HG03280 (cell line): ENCODE measurements around the gene ELMO2.

Experiments used
- ATAC-seq: cut with Tn5 transposase; IDR thresholded peaks from one replicate; pipeline ENCODE4 v1.9.1; 2021; ENCODE audit warnings: mild to moderate bottlenecking, moderate library complexity; ENCODE audit not compliant: unreplicated experiment

Gene ELMO2, protein sequence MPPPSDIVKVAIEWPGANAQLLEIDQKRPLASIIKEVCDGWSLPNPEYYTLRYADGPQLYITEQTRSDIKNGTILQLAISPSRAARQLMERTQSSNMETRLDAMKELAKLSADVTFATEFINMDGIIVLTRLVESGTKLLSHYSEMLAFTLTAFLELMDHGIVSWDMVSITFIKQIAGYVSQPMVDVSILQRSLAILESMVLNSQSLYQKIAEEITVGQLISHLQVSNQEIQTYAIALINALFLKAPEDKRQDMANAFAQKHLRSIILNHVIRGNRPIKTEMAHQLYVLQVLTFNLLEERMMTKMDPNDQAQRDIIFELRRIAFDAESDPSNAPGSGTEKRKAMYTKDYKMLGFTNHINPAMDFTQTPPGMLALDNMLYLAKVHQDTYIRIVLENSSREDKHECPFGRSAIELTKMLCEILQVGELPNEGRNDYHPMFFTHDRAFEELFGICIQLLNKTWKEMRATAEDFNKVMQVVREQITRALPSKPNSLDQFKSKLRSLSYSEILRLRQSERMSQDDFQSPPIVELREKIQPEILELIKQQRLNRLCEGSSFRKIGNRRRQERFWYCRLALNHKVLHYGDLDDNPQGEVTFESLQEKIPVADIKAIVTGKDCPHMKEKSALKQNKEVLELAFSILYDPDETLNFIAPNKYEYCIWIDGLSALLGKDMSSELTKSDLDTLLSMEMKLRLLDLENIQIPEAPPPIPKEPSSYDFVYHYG

DNA sequence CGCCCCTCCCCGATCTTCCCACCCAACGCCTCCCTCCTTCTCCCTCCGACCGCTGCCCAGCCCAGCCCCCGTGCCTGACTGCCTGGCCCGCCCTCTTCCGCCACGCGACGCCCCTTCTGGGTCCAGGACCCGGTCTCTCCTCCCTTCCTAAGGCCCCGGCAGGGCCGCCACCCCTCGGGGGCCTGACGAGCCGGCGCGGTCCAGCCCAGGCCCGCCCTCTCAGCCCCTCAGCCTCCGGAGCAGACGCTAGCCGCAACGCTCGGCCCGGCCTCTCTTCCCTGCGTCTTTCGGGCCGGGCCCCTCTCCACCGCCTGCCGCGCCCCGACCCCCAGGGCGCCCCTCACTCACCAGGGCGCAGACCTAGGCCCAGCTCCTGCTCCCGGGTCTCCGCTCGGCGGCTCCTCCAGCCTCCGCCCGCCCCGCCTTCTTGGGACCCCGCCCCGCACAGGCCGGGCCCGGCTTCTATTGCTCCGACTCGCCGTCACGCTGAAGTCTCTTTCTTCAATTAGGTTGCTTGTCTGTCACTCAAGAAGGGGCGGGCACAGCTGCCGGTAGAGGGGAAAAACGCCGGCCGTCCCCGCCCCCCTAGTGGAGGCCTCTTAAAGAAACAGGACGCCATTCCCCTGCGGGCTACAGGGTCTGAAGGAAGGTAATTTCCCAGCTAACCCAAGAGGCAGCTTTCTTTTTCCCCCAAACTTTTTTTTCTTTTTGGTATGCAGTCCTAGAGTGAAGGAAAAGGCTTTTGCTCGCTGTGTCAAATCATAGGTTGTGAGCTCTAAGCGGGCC is at the start of gene ELMO2:
Gene ELMO2 (minus strand): TSS at position 416 of the 786 bp plus-strand sequence. CDS start 12,133 bp downstream, outside the sequence.
- ATAC-seq, result peak; percentile 92

DNA sequence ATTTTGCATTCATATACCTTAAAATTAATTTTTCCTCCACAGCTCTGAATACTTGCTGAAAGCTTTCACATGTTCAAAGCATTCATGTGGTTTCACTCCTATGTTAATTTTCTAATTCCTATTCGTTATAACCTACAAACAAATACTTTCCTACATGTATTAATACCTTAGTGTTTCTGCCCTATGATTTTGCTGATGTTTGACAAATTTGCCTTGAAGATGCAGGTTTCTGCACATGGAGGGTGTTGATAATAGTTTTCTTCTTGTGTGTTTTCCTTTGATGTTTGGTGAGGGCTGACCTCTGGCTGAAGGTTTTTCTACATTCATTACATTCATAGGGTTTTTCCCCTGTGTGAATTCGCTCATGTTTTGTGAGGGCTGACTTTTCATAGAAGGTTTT is 49.3 kb upstream of the ELMO2 start:
- no peak for ATAC-seq

DNA sequence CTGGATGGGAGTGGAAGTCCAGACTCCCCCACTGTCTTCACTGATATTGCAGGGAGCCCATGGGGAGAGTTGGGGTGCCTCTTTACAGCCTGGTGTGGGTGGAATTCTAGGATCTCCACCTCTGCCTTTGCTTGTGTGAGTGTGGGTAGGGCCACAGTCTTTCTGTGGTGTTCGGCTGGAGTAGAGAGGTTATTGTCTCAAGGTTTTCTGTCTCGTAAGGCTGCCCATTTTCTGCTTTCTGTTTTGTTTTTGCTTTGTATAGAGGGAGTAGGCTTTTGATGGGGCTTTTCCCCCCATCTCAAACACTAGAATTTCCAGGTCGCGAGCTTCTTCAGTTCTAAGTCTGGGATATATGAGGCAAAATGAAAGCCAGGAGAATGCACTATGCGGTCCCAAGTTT is 40.4 kb upstream of the ELMO2 start:
- no peak for ATAC-seq

DNA sequence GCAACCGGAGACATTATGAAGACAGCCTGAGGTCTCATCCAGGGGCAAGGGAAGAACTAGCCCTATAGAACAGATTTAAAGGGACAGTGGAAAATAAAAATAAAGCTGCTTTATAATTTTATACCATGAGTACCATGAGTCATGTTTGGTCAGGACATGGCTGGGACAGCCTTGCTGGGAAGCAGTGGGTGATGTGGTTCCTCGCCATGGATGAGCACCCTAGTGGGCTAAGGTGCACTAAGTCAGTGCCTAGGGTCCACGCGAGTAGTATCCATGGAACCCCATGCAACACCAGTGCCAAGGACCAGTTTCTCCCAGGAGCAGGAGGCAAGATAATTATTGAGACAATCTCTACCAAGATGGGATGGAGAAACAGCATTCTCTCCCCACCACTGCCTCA is 33.4 kb upstream of the ELMO2 start:
- ATAC-seq, result no peak

DNA sequence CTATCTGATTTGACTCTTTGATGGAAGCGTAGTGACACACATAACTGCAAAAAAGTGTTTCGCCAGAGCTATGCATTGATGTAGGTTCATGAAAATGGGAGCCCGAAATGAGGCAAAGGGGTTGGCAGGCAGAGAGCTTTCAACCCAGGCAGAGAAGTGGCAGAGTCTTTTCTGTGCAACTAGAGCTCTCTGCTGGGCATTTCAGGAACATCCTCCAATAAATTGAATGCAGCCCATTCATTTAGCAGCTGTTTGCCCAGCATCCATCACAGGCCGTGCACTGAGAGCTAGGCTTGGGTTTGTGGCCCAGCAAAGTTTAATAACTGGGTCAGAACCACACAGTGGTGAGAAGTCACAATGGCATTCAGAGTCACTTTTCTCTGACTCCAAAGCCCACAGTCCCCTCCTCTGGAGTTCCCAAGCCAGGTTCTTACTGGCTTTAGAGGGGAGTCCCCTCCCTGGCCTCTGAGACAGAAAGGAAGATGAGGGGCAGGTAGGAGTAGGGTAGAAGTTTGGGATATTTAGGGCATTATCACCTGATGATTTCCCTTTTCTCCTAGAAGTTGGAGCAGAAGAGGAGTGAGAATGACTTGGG is 31.8 kb upstream of the ELMO2 start:
- ATAC-seq, result no peak

DNA sequence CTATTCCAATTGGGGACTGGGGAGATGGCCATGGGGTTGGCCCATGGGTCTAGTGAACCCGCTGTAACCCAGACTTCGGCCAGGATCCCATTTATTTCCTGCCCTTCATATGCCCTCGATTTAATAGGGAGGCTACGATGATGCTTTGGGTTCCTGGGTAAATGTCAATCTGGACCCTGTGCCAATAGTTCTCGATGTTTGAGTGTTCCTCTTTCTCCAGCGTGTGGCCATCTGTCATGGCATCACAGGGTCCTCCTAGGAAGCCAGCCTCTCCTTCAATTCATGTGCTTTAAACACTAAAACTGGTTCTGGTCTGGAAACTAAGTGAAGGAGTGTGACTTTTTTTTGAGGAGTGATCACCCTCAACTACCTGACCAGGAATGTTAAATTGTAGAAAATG is 28.7 kb upstream of the ELMO2 start:
- ATAC-seq, result no peak

DNA sequence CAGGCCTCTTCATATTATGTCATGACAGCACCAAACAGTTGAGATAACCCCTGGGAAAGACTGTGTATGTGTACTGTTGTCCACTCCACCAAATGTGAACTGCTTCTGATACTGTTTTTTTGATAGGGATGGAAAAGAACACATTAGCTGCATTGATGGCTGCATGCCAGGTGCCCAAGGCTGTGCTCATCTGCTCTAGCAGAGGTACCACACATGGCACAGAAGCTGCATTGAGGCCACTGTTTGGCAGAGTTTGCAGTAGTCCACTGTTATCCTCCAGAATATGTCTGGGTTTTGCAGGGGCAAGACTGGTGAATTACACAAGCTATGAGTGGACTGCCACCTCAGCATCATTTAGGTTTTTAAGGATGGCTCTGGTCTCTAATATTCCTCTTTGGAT is 28.2 kb upstream of the ELMO2 start:
- no peak for ATAC-seq

DNA sequence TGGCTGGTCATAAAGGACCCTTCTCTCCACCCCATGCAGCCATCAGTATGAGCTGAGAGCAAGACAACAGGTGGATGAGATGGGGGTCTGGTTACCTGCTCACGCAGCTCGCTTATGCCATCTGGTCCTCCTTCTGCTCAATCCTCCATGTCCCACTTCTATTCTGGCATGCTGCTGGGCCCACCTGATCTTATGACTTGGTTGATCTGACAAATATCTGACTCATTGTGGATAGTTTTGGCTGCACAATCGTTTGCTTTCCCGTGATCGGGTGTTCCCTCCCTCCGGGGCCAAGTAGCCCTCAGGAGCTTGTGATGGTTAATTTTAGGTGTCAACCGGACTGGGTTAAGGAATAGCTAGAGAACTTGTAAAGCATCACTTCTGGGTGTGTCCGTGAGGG is 26.6 kb upstream of the ELMO2 start:
- ATAC-seq, result no peak

DNA sequence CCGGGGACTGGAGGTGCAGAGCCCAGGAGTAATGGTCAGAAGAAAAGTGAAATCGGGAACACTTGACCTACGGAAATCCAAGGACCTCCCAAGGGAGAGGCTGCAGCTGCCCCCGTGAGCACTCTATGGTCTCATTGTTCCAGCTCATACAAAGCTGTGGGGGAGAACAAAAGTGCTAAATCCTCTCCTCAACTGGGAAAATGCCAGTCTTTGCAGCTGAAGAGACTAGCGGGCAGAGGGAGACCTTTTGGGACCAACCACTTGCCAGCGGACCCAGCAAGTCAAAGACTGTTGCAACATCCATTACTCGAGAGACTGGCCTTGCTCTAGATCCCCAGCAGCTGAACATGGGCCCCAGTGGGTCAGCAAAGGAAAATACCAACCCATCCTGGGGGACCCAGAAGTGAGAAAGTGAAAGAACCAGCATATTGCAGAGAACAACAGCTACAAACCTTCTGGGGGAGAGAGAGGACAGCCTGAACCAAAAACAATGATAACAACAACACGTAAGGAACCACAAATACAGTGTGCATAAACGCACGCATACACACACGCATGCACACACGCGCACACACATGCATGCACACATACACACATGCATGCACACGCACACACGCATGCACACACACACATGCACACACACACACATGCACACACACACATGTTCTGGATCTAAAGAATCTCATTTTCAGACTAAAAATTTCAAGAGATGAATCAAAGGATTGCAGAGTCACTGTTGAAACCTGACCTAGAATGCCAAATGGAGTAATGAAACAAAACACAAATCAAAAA is 24.7 kb upstream of the ELMO2 start:
- no peak for ATAC-seq

DNA sequence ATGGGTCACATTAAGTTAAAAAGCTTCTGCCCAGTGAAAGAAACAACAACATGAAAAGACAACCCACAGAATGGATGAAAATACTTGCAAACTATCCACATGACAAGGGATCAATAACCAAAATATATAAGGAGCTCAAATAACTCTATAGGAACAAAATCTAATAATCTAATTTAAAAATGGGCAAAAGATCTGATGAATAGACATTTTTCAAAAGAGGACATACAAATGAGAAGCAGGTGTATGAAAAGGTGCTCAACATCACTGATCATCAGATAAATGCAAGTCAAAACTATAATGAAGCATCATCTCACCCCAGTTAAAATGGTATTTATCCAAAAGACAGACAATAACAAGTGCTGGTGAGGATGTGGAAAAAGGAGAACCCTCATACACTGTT is 21.0 kb upstream of the ELMO2 start:
- no peak for ATAC-seq

DNA sequence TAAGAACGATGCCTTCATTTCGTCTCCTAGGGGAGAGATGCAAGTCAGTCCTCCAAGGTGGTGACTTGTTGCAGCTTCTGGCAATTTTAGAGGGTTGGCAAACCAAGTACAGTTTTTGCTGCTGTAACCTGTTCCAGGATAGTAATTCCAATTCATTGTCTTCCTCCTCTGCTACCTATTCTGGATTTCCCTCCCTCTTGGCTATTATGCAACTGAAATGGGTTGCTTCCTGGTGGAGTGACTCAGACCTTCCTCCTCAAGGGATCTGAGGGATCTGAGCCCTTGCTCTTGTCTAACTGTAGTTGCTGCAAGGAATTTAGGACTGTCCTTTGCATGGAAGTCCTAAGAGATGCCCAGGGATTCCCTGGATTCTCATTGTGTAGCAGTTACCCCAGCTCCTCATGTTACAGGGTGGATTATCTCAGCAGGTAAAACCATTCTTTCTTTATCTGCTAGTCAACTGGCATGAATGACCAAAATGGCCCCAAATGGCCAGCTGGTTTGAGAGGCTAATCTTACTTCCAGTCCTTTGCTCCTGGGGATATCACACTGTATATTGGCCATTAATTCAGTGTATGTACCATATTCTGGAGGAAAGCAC is 17.6 kb upstream of the ELMO2 start:
- no peak for ATAC-seq

DNA sequence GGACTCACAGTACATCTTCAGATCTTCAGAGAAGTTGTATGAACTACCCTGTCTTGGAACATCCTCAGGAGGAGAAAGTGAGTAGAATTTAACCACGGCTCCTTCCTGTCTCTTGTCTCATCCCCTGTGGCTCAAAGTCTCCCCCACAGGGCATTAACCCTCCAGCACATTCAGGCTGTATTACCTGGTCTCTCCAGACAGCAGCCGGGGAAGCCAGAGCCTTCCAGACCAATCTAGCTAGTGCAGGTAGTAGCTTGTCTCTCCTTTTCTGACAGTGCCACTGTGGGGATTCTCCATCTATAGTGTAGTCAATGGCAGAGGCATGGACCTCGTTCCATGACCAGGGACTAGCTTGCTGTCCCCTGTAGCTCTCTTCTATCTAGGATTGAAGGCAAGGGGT is 16.9 kb upstream of the ELMO2 start:
- no peak for ATAC-seq

DNA sequence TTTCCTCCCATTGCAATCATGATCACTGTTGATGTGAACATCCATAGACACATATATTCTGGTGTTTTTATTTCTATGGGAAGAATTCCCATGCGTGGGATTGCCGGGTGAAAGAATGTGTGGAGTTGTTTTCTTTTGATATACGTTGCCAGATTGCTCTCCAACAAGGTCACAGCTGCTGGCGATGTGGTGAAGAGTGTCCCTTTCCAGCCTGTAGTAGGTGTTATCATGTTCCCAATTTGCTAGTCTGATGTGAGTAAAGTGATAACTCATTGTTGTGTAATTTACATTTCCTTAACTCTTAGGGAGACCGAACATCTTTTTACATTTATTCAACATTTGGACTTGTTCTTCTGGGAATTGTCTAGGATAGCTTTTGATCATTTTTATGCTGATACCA is 14.5 kb upstream of the ELMO2 start:
- no peak for ATAC-seq

DNA sequence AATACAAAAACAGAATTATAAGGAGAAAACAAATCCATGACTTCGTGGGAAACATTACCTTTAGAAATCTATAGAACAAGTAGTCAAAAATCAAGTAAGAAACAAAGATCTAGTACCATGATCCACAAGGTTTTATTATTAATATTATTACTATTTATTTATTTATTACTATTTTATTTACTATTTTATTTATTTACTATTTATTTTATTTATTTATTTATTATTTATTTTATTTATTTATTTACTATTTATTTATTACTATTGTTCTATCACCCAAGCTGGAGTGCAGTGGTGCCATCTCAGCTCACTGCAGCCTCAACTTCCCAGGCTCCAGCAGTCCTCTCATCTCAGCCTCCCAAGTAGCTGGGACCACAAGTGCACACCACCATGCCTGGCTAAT is 13.5 kb upstream of the ELMO2 start:
- no peak for ATAC-seq

DNA sequence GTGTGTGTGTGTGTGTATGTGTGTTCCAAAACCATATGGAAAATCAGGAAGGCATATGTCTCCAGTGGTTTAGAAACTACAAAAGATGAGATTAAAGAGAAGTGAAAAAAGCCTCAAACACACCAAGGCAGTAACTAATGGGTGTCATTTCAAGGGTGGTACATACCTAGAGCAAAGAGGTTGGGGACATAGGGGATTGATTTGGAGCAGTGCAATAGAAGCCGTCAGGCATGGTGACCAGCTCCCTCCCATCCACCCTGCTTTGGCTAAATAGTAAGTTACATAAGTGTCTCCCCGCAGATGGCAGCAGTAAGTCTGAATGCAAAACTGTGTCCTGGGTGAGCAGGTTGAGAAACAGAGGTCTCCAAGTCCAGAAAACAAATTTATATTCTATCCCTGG is 10.4 kb upstream of the ELMO2 start:
- ATAC-seq, result no peak

DNA sequence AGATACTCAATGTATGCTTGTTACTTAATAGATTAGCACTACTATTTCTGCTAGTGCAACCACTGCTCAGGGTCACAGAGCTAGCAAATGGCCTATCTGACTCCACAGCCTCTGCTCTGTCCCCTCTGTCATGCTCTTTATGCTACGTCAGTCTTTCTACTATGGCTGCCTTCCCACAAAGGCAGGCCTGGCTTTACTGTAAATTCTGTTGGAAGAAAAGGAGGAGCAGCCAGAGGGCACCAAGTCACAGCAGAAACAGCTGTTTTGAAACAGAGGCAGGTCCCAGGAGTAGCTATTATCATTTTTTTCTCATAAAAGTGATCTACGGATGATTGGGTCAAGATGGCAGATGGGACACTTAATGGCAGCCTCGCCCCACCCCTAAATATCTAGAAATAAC is 10.0 kb upstream of the ELMO2 start:
- no peak for ATAC-seq

DNA sequence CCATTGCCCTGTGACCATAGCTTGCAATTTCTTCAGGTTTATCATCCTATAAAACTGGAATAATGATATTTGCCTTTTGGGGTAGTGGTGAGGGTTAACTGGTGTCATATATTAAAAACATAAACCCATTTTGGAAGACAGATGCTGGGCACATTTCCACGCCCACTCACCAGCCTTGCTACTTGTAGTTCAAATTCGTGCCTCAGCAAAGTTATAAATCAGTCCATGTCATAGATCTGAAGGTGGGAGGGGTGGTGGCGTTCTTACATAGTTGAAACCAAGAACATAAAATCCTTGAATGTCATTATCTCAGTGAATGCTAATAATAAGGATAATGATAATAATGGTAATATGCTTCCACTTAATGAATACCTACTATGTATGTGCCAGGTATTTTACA is 9.4 kb upstream of the ELMO2 start:
- no peak for ATAC-seq

DNA sequence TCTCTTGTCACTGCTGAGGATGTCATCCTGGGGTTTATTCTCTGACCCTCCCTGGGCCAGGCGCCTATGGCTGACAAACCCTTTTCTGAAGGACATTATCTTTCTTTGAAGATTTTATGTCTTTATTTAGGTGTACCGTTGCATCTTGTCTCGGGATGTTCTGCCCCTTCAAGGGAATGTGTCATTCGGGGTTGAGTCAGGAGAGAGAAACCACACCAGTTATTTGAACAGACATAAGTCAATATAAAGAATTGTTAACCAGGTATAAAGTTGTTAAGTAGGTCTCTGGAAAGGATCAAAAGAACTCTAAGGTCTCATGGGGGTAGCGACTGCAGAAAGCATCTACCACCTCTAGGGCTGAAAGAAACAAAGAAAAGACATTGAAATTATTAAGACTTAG is 8.2 kb upstream of the ELMO2 start:
- ATAC-seq, result no peak

DNA sequence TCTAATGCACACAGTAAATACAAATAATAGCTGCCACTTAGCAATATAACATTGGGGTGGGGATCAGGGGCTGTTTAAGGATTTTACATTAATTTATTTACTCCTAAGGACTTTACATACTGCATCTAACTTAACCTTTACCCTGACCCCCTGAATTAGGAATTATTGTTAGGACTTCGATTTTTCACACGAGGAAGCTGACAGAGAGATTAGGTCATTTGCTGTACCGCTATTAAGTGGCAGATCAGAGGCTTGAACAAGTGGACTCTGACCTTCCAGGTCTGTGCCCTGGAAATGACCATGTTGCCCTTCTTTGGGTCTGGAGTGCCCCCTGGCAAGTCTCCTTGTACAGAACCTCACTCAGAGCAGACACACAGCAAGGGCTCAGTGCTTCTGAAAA is 5.2 kb upstream of the ELMO2 start:
- no peak for ATAC-seq

DNA sequence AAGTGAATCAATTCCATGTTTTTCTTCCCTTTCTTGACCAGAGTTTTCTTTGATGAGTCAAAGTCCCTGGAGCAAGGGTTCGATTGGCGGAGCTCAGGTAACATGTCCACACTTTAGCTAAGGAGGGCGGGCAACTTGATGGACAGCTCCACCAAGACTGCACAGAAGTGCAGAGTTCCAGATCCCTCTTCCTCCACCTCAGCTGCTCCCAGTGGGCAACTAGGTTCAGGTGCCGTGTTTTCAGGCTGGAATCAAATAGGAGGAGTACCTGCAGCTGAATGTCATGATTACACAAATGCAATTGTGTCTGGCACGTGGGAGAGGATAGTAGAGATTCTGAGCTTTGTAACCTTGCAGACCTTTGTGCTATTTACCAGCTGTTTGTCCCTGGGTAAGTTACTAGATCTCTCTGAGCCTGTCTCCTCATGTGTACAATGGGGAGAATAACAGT is 1.9 kb upstream of the ELMO2 start:
- no peak for ATAC-seq
